GM12874 (cell line): ENCODE data around the gene DCUN1D3.

ENCODE experiments used
- CTCF ChIP-seq: IDR thresholded peaks from 2 replicates; pipeline ENCODE4 v1.5.1; 2011; ENCODE audit warnings: low read depth, mild to moderate bottlenecking, control low read depth, low read length, moderate library complexity; ENCODE audit not compliant: insufficient read depth

Gene DCUN1D3

GRCh38 chr16:20916289-20916688, 16.1 kb upstream of the DCUN1D3 start:
- no peak for TF ChIP-seq CTCF

- no peak for TF ChIP-seq CTCF
Observed at GRCh38 chr16:20911361-20911760, 11.2 kb upstream of the DCUN1D3 start.

GRCh38 chr16:20910781-20911321, 10.7 kb upstream of the DCUN1D3 start:
- no peak for TF ChIP-seq CTCF

DNA sequence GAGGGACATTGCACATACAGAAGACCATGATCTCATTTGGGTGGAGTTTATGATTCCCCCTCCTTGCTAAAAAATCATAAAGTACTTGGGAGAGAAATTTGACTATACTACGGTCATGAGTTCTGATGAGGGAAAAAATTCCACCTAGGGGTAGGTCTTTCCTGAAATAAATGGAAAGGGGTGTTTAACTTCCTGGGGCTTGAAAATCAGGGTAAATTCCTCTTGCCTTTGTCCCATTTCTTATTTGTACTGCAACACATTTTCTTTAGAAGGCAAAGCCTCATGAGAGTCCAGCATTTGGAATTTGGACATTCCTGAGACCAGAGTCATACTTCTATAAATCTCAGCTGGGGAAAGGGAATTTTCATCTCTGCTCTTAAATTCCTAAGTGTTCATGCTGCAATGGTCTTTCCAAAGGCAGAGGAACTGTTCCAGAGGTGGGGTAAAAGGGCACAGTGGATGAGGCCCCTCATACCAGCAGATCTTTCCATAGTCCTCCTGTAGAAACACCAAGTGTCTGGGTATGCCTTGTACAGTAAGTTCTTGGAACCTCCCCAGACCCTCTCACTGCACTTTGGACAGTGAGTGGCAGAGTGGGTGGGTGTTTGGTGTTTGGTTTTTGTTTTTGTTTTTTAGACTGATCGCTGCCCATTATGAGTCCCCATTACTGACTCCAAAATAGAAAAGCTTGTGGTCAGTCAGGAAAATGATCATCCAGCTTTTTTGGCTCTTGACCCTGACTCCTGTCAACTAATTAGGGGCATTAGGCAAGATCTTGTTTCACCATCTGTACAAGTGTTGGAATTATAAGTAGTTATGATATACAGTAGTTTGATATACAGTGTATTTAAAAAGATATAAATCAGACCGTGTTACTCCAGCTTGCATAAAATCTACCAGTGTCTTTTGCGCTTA, 6.4 kb upstream of the DCUN1D3 start:
- no peak for TF ChIP-seq CTCF

GRCh38 chr16:20905576-20905975, 5.4 kb upstream of the DCUN1D3 start:
- no peak for TF ChIP-seq CTCF

GRCh38 chr16:20904507-20905081, 4.4 kb upstream of the DCUN1D3 start:
- TF ChIP-seq CTCF: no peak

- TF ChIP-seq CTCF: no peak
Observed at GRCh38 chr16:20903899-20904506, 3.8 kb upstream of the DCUN1D3 start.
